Kidney (tissue), 14 donors: Measurements from ENCODE around the gene KCNJ4. TPM values are rescaled to one million over a fixed set of nuclear protein-coding genes. Genes with fewer than 3 reads are reported as not detected.

Source experiments
- DNase-seq, 5 donors: peaks; one replicate each; pipeline ENCODE4 v3.0.0-alpha.2; 2013 to 2020
- FAIRE-seq: peaks from 2 replicates; lab custom pipeline; 2012; peaks lifted over from hg19 to GRCh38; lab: Jason Lieb, UNC
- H3K27ac ChIP-seq, 2 donors: one replicate each; pipeline ENCODE4 v1.7.0; 2013; ENCODE audit warnings: low read depth in 2 of 2, low read length in 2 of 2, inconsistent platforms in 1 of 2
- H3K27me3 ChIP-seq: one replicate; pipeline ENCODE4 v1.7.1; 2013; ENCODE audit warnings: low read length, inconsistent platforms; ENCODE audit not compliant: control insufficient read depth, insufficient read depth
- H3K36me3 ChIP-seq, 3 donors: one replicate each; pipeline versions ENCODE4 v1.7.0 to v1.7.1; 2013; ENCODE audit warnings: low read length in 3 of 3, control low read depth in 1 of 3, inconsistent platforms in 1 of 3; ENCODE audit not compliant: insufficient read depth in 3 of 3, control insufficient read depth in 2 of 3
- H3K4me1 ChIP-seq, 3 donors: one replicate each; pipeline versions ENCODE4 v1.7.0 to v1.7.1; 2013; ENCODE audit warnings: low read length in 3 of 3, inconsistent platforms in 1 of 3, low read depth in 1 of 3; ENCODE audit not compliant: control insufficient read depth in 2 of 3, insufficient read depth in 2 of 3
- H3K4me3 ChIP-seq, 3 donors: one replicate each; pipeline versions ENCODE4 v1.7.0 to v1.8.1; 2013; ENCODE audit warnings: low read length in 3 of 3, control low read depth in 1 of 3, inconsistent platforms in 1 of 3
- H3K9ac ChIP-seq, 3 donors: one replicate each; pipeline versions ENCODE4 v1.7.0 to v1.7.1; 2013; ENCODE audit warnings: low read length in 3 of 3, control low read depth in 1 of 3, inconsistent platforms in 1 of 3
- H3K9me3 ChIP-seq, 3 donors: one replicate each; pipeline versions ENCODE4 v1.7.0 to v1.7.1; 2013; ENCODE audit warnings: low read length in 3 of 3, control low read depth in 1 of 3, inconsistent platforms in 1 of 3; ENCODE audit not compliant: control insufficient read depth in 2 of 3, insufficient read depth in 1 of 3
- intact Hi-C: fragments of 100-400 bp; cut with DNase I; formaldehyde crosslinking; loops from one replicate; pipeline ENCODE4 v1.11.1; 2022
- polyA plus RNA-seq: library from polyadenylated mRNA; stranded (reverse); fragments of 350-450 nt; fragmentation: Illumina TruSeq; extraction: RNeasy Lipid Tissue Mini Kit (QIAGEN cat#74804); gene quantifications from one replicate; pipeline ENCODE4 v1.2.3, GENCODE V29; 2014; ENCODE audit warnings: low read depth, low replicate concordance; ENCODE audit not compliant: insufficient read depth
- total RNA-seq: library from RNA; stranded (reverse); fragmentation: NEBNext Ultra II Directional; extraction: Animal tissue kit (Norgen Biotek cat#: 25700); gene quantifications from one replicate; pipeline ENCODE4 v1.2.1, GENCODE V29; 2021
- TF ChIP-seq, protein P1 (sequence below): IDR thresholded peaks from 3 replicates; pipeline ENCODE4 v1.5.1; 2012; ENCODE audit warnings: mild to moderate bottlenecking, moderate library complexity, borderline replicate concordance; ENCODE audit not compliant: insufficient read depth; ENCODE audit errors: extremely low read depth
- donor health status: control.
- donor health status: control.
- donor health status: control.
- donor health status: control.
- donor health status: control.
- donor health status: DM: yes; HTN: yes; CAD: no.
- donor health status: Normal renal cell carcinoma (clear cell type).

KCNJ4 gene
- total and polyA plus RNA-seq, 2 donors from 2014 or later, result 0.13 TPM; not detected in 1

DNA sequence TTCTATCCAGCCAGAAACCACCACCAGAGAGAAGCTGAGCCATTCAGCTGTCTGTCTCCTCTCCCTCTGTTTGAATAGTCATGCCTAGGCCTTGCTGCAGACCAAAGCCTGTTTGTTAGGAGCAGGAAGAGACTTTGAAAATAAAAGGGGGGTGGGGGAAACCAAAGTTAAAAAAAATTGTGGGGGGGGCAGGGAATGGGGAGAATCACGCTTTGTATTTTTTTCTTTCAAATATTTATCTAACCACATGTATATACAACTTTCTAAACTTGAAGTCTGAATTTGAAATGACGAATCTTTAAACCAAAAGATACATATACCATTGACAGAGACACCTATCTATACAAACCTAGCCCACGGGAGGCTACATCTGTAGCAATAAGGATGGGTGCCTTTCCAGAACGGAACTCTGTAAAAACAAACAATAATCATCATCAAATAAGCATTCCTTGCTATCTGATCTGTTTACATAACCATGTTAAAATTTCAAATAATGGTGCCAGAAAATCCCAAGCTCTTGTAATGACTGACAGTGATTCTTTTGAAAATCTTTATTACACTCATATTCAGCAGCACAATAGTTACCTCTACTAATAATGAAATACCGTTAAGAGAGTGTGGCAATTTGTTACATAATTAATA lies 36.8 kb upstream of the KCNJ4 start:
- Histone ChIP-seq H3K36me3 (peaks cover 38 to 91% (median 67%) of the 10 kb centered on the region in 3 donors), H3K27me3 (no peaks in the 10 kb centered on the region), H3K4me3 (no peak overlapping the region), H3K9ac (no peak overlapping the region), H3K9me3 (no peaks in the 10 kb centered on the region), H3K27ac (no peak overlapping the region), H3K4me1 (peaks cover 0 to 7% (median 3%) of the 10 kb centered on the region in 3 donors)
- FAIRE-seq (no peak), DNase-seq (no peak)
- TF ChIP-seq, protein P1, sequence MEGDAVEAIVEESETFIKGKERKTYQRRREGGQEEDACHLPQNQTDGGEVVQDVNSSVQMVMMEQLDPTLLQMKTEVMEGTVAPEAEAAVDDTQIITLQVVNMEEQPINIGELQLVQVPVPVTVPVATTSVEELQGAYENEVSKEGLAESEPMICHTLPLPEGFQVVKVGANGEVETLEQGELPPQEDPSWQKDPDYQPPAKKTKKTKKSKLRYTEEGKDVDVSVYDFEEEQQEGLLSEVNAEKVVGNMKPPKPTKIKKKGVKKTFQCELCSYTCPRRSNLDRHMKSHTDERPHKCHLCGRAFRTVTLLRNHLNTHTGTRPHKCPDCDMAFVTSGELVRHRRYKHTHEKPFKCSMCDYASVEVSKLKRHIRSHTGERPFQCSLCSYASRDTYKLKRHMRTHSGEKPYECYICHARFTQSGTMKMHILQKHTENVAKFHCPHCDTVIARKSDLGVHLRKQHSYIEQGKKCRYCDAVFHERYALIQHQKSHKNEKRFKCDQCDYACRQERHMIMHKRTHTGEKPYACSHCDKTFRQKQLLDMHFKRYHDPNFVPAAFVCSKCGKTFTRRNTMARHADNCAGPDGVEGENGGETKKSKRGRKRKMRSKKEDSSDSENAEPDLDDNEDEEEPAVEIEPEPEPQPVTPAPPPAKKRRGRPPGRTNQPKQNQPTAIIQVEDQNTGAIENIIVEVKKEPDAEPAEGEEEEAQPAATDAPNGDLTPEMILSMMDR, result no peak
- intact Hi-C loops, result no loop called here

DNA sequence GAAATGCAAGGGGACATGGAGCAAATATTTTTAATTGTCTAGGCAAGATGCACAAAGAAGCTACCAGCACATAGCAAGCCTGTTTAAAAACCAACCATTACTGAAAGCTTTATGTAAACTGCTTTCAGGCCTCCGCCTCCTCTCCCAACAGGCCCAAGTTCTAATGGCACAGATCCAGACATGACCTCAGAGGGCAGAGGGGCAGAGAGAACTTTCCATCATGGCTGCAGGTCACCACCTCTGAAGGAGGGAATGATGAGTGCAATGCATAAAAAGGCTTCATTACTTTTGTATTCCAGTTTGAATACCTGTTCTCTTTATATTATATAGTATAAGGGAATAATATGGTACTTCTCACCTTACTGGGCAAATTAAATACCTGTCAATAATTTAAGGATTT lies 35.9 kb upstream of the KCNJ4 start:
- H3K9ac ChIP-seq, result no peak overlapping the region
- intact Hi-C loops, result no loop called here
- H3K9me3 ChIP-seq, result no peaks in the 10 kb centered on the region
- peaks cover 0 to 7% (median 3%) of the 10 kb centered on the region in 3 donors for H3K4me1 ChIP-seq
- H3K36me3 ChIP-seq, result peaks cover 46 to 91% (median 62%) of the 10 kb centered on the region in 3 donors
- H3K27ac ChIP-seq, result peak overlapping the region in 1 of 2 donors; percentile 64
- FAIRE-seq, result peak; percentile 79
- peak in 2 of 5 donors; percentile 50 to 58 for DNase-seq
- H3K27me3 ChIP-seq, result no peaks in the 10 kb centered on the region
- TF ChIP-seq, protein P1, result no peak
- H3K4me3 ChIP-seq, result no peak overlapping the region

DNA sequence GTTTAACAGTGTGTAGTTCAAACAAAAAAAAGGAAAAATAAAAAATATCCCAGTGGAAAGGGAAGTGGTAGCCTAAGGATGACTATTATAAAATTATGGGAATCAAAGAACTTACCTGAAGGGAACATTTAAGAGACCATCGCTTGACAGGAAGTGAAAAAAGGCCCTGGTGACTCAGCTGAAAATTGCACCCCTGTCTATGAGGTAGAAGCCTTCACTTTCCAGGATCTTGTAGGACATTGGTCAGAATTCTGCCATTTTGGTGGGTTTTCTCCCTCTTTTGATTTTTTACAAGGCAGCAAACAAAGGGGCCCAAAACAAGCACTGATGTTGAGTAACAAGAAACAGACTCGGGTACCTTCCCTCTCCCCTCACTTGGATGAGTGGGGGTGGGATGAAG lies 35.5 kb upstream of the KCNJ4 start:
- FAIRE-seq, result no peak
- DNase-seq, result no peak
- no peak overlapping the region for H3K9ac ChIP-seq
- H3K27ac ChIP-seq, result peak overlapping the region in 1 of 2 donors; percentile 64
- H3K4me1 ChIP-seq, result peaks cover 0 to 7% (median 3%) of the 10 kb centered on the region in 3 donors
- TF ChIP-seq, protein P1, result no peak
- peaks cover 43 to 90% (median 63%) of the 10 kb centered on the region in 3 donors for H3K36me3 ChIP-seq
- intact Hi-C loops, result no loop called here
- H3K27me3 ChIP-seq, result no peaks in the 10 kb centered on the region
- H3K9me3 ChIP-seq, result no peaks in the 10 kb centered on the region
- H3K4me3 ChIP-seq, result no peak overlapping the region
